ENCODE results near the gene CHID1.

DNA sequence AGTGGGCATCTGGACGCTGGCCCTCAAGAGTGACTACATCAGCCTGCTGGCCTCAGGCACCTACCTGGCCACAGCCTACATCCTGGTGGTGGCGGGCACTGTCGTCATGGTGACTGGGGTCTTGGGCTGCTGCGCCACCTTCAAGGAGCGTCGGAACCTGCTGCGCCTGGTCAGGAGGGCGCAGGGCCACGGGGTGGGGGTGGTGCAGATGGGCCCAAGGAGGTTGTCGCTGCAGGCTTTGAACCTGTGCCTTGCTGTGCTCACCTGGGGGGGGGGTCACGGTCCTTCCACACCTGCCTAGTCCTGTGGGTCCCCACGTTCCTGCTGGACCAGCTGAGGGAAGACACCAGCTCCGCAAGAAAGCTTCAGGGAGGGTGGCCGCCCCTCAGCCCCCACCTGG is 74.3 kb downstream of the CHID1 start:
- TF ChIP-seq, protein P1, sequence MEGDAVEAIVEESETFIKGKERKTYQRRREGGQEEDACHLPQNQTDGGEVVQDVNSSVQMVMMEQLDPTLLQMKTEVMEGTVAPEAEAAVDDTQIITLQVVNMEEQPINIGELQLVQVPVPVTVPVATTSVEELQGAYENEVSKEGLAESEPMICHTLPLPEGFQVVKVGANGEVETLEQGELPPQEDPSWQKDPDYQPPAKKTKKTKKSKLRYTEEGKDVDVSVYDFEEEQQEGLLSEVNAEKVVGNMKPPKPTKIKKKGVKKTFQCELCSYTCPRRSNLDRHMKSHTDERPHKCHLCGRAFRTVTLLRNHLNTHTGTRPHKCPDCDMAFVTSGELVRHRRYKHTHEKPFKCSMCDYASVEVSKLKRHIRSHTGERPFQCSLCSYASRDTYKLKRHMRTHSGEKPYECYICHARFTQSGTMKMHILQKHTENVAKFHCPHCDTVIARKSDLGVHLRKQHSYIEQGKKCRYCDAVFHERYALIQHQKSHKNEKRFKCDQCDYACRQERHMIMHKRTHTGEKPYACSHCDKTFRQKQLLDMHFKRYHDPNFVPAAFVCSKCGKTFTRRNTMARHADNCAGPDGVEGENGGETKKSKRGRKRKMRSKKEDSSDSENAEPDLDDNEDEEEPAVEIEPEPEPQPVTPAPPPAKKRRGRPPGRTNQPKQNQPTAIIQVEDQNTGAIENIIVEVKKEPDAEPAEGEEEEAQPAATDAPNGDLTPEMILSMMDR (IDR thresholded peaks at IDR 0.05): no peak
- no peak for TF ChIP-seq POLR2A (IDR thresholded peaks at IDR 0.05)
- TF ChIP-seq POLR2AphosphoS5 (IDR thresholded peaks at IDR 0.05): no peak

Data from breast epithelium (tissue), 3 donors.